Stimulated activated CD8-positive, alpha-beta memory T cell treated with anti-CD3 and anti-CD28 coated beads, Interleukin-15, amount 100 ng/mL, for 48 hours (primary cell): ENCODE results near the gene ZNF212.

Source experiments
- DNase-seq, 2 donors: peaks; one replicate each; pipeline ENCODE4 v3.0.0-alpha.2; 2020; ENCODE audit warnings: low read depth in 2 of 2

The ZNF212 gene

DNA sequence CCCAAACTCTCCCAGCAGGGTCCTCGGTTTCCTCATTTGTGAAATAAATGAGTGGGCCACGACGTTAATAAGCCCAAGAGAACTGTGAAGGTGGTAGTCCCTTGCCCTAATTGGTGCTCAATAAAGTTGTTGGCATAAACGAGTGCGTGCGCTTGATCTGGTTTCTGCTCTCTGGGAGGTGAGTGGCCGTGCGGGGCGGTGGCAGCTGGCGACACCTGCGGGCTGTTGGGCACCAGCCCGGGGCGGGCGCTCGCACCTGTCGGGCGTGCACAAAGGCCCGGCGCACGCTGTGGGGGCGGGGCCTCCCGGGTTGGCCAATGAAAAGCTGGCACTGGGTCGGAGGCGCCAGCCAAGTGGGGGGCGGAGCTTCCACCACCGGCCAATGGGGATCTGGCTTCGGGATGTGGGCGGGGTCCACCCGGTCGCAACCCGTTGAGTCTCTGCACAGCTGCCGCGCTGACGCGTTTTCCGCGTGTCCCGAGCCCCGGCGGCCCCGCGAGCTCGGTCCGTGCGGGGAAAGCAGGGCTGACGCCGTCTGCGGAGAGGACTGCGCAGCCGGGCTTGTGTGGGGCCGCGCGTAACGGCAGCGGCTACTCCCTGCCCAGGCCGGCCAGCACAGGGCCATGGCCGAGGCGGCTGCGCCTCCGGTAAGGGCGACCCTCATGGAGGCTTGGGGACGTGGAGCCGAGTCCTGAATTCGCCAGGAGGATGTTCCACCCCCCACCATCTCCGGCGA lies 45.6 kb downstream of the ZNF212 start:
- peak; percentile 95 to 96 for DNase-seq

DNA sequence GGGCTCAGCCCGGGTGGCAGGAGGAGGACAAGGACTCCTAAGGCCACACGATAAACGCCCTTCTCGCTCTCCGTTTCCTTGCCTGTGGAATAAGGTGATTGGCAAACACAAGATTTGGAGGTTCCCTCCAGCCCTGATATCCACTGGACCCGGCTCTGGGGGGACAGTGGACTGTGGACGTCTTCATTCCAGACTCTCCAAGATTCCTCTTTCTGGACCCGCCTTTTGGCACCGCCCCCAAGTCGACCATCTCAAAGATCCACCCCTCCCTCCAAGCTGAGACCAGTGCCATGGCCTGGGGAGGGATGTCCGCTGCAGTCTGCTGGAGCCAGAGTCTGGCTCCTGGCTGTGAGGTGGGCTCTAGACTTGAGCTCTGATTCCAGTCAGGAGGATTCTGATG lies 46.2 kb downstream of the ZNF212 start:
- no peak for DNase-seq

DNA sequence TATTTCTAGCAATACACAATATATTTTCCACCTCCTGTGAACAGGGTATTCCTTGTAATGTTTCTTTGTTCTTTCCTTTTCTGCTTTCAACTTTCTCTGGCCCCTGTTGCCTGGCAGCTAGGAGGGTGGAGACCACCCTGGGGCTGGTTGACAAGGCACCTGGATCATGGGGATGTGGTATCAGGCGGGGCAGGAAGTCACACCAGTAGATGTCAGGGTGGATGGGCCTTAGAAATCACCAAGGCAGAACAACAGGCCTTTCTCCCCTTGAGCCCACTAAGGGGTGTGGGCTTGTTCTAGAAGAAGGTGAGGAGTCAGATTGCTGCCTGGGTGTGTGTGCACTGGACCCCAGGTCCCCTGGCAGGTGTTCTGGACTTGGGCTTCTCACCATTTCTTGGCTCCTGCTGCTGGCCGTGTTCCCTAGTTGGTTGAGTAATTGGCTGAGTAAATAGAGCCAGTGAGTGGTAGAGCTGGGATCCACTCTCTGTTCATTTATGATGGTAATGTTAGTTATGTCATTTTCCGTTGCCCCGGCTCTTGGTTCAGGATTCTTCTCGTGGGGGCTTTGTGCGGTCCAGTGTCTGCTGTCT lies 47.5 kb downstream of the ZNF212 start:
- DNase-seq = no peak

DNA sequence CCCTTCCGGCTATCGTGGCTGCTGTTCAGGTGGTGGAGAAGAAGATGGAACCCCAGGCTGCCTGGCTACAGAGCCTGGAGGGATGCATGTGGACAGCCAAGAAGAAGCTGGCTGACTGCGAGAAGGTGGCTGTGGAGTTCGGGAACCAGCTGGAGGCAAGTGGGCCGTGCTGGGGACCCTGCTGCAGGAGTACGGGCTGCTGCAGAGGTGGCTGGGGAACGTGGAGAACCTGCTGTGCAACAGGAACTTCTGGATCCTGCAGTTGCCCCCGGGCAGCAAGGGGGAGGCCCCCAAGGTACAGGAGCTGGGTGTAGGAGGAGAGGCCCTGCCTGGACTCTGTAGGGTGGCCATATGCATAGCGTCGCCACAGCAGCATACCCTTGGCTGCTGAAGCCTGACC lies 48.2 kb downstream of the ZNF212 start:
- no peak for DNase-seq

DNA sequence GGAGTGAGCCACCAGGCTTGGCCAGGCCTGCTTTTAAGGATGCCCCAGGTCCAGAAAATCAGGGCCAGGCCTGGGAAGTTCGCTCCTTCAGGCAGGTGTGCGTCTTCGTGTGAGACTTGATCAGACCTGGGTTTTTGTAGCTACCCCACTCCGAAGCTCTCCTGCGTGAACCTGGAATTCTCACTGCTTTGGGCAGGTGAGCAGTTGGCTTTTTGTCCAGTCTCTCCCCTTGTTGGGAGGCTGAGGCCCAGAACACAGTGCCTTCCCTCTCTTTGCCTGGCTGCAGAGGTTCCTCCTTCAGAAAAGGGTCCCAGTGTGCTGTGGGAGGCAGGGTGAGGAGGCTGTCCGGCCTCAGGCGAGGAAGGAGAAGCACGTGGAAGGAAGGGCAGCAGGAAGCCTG lies 49.8 kb downstream of the ZNF212 start:
- DNase-seq = no peak

DNA sequence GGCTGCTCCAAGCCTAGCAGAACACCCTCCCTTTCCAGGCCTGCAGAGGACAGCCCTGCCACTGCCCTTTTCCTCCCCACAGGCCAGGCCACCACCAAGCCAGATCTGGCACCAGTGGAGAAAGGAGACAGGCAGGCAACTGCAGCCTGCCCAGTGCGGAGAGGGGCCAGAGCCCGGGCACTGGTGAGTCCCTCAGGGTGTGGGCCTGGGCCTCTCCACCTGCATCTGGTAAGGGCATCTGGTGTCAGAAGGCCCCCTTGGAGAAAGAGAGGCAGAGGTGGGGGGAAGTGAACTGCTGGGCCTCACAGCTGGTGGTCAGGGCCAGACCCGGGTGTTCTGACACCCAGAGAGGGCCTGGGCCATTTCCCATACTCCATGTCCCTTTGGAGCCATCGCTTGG lies 50.4 kb downstream of the ZNF212 start:
- DNase-seq = no peak

DNA sequence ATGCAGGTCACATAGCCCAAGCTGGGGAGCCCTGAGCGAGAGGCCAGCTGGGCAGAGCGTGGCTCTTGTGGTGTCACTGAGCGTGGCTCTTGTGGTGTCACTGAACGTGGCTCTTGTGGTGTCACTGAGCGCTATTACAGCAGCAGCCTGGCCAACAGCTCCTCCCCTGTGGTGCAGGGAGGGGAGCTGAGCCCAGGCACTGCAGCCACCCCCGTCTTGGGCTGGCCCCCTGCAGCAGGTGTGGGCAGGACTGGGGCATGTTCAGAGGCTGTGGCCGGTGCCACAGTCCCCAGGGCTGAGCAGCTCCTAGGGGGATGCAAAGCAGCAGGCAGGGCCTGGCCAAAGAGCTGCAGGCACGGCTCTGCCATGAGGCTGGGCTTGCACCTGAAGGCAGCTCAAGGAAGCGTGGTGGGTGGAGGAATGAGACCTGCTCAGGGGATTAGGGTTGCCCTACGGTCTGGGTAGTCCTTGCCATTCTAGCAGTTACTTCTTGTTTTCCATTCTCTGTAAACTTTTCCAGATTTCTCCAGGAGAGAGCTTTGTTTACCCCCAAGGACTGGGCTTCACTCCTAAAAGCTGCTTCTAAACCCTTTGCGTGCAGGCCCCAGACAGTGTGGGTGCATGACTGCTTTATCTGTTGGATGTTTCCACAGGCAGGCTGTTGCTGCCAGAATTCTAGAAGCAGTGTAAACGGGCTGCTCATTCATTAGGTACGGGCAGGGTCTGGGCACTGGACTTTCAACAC lies 51.8 kb downstream of the ZNF212 start:
- no peak for DNase-seq

DNA sequence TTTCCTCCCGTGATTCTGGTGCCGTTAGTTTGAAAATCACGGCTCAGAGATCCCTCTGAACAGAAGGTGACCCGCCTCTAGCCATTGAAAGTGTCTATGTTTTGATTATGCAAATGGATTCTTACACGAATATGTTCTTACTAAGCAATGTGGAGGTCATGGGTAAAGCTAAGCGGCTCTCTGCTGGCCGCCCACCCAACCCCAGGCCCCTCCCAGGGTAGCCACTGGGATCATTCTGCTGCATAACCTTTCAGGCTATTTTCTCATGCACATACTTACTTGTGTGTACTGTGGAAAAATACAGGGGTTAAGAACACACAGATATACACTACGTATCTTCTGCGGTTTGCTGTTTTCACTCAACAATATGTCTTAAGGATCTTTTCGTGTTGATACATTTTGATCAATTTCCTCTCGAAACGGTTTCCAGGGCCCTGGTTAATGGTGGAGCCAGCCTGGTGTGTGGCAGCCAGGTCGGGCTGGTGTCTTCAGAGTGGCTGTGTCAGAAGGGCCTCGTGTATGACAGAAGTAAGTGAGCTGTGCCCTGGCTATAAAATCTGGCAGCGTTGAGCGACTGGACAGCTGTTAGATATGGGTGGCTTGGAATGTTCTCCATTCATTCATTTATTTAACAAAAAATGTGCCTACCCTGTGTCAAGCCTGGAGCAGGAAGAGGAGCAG lies 52.5 kb downstream of the ZNF212 start:
- DNase-seq = no peak

DNA sequence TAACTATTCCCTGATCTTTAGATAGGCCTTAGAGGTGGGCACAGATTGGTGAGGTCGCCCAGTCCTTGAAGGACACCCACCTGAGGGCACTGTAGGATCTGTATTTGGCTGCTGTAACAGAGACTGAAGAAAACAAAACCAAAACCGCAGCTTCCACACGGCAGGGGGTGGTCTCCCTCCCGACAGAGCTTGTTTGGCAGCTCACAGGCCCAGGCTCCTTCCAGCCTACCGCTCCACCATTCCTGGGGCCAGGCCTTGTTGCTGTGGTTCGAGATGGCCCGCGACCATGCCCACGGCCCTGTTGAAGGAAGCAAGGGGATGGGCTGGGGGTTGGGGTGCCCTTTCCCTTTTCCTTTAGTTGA lies 53.0 kb downstream of the ZNF212 start:
- DNase-seq = no peak

DNA sequence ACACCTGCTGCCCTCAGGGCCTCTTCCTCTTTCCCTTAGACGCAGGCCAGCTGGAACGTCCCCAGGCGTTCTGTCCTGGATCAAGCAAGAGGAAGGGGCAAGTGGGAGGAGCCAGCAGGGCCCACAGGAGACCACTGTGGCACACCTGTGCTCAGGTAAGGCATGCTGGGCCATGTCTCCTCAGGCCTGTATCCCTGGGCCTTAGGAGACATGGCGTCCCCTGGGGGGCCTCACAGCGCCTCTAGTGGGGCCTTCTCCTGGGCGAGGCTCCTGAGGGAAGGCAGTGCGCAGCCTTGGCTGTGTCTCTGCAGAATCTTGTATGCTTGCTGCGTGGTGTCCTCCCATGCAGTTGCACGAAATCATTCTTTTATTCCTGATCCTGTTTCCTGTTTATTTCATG lies 53.9 kb downstream of the ZNF212 start:
- no peak for DNase-seq

DNA sequence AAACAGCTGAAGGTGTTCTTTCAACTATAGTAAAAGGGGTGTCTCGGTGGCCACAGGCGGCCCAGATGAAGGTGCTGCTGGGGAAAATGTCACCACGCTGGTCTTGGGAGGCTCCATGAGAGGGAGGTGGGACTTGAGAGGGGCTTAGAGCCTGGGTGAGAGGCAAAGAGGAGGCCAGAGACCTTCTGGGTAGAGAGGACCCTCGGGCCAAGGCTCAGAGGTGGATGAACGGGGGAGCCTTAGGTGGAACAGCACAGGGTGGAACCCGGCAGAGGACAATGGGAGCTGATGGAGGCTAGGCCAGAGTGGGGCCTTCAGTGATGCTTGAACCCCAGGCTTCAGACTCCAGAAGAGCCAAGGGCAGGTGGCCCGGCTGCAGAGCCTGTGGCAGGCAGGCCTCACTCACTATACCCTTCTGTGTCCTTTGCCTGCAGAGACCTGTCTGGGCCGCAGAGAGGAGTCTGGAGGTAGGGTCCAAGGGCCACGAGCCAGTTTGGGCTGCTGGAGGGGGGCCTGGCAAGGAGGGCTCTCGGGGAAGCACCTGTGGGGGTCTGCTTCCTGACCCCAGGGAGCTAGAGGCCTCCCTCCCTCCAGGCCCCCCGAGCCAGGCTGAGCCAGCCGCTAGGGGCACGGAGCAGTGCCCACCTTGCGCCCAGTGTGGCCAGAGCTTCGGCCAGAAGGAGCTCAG lies 54.6 kb downstream of the ZNF212 start:
- no peak for DNase-seq

DNA sequence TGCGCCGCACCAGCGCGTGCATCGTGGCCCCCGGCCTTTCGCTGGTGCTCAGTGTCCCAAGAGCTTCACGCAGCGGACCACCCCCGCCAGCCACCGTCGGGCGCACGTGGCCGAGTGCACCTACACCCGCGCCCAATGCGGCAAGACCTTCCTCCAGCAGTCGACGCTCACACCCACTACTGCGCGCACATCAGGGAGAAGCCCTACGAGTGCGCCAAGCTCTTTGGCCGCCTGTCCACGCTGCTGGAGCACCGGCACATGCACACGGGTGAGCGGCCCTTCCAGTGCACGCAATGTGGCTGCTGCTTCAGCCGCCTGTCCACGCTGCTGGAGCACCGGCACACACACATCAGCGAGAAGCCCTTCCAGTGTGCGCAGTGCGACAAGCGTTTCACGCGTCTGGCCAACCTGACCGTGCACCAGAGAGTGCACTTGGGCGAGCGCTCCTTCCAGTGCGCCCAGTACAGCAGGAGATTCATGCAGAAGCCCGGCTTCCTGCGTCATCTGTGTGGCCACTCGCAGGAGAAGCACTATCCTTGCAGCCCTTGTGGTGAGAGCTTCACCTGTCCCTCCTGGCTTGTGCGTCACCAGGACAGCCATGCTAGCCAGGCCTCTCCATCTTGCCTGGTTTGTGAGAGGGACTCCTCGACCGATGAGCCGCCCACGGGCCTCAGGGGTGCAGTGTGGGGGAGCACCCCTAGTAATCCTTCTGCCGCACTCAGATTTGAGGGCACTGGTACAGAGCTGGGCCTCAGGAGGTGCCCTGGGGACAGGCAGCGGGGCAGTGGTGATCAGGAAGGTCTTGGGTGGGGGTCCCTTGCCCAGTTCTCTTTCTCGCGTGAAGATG lies 55.4 kb downstream of the ZNF212 start:
- no peak for DNase-seq

DNA sequence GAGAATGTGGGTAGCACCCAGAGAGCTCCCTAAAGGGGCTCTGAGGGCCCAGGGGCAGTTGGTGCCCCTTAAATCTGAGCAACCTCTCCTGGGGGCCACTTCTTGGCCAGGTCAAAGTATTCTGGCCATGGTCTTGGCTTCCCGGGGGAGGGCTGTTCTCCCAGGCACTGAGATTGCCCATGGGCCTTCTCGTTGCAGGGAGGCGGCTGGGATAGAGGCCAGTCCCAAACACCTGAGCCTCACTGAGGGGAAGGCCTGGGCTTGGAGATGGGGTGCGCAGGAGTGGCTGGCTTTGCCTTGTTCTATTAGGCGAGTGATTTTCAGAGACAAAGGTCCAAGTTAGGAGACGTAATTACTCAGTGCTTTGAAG lies 56.0 kb downstream of the ZNF212 start:
- DNase-seq = no peak

DNA sequence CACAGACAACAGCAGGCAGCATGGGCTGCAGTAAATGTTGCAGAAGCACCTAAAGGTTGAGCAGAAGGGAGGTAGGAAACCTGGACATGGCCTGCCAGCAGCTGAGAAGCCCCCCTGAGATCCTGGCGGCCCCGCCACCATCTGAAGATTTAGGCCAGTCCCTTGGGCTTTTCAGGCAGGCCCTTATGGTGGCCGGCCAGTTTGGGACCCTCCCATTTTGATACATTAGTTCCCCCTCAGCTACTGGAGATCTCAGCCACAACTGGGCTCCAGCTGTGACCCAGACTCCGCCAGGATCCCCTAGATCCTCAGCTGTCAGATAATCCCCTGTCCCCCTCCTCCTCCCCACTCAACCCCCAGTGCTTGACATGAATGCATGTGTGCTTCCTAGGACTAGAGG lies 56.9 kb downstream of the ZNF212 start:
- DNase-seq = no peak

DNA sequence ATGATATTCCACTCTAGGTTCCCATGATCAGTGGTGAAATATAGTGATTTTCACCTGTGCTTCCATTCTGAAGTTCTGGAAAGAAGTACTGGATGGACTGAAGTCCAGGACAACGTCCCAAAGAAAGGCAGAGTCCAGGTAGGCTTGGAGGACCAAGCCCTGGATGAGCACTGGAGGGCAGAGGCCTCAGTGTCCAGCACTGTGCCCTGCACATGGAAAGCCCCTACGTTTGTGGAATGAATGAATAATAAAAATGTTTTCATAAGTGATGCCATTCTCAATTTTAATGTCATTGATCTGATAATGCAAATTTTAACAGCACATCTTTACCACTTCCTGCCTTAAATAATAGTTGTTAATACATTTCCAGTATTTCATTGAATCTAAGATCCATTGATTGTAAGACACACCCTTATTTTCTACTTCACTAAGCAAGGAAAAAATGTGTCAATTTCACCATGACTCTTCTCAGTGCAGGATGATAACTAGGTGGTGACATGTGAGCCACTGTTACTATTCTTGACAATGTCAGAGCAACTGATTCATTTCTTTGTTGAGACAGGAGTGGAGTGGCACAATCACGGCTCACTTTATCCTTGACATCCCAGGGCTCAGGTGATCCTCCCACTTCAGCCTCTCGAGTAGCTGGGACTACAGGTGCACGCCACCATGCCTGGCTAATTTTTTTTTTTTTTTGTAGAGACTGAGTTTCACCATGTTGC lies 57.7 kb downstream of the ZNF212 start:
- no peak for DNase-seq

DNA sequence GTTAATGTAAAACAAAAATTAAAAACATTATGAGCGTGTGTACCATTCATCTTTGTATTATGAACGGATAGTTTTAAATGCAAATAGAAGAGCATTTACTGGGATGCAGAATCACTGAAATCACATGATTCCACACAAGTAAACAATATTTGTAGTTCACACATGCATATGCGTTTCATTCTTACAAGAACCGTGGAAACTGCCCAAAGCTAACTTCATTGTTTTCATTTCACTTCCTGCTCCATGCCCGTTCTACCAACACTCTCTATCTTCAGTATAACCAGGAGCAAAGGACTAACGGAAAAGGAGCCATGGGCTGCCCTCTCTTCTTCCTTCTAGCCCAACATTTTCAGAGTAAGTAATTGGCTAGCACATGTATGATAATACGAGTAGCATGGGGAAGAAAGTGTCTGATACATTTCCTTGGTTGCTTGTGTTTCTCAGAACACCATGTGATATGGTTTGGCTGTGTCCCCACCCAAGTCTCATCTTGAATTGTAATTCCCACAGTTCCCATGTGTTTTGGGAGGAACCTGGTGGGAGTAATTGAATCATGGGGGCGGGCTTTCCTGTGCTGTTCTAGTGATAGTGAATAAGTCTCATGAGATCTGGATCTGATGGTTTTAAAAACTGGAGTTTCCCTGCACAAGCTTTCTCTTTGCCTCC lies 61.3 kb downstream of the ZNF212 start:
- DNase-seq = no peak

DNA sequence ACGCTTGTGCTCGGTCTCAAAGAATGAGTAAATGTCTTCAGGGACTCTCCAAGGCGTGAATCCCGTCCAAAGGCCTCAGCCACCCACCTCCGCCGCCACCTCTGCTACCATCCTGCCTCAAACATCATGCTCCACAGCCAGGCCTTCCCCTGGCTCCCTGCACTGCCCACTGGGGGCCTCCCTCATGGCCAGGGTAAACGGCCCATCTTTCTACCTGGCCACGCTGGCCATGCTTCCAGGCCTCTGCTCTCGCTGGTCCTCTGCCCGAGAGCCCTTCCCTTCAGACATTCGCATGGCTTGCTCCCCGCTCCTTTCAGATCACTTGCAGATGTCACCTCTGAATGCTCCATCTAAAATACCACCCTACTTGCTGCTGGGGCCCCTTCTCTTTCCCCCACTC lies 62.8 kb downstream of the ZNF212 start:
- DNase-seq = no peak

DNA sequence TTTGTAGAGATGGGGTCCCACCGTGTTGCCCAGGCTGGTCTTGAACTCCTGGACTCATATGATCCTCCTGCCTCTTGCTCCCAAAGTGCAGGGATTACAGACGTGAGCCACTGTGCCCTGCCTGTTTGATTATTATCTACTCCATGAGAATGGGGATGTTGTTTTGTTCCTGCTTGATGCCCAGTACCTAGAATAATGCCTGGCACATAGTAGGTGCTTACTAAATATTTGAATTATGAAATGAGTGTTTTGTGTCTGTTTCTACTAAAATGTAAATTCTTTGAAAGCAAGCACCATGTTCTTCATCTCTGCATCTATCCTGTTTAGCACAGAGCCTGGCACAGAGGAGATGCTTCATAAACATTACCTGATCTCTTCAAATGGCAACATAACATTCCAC lies 63.4 kb downstream of the ZNF212 start:
- no peak for DNase-seq

DNA sequence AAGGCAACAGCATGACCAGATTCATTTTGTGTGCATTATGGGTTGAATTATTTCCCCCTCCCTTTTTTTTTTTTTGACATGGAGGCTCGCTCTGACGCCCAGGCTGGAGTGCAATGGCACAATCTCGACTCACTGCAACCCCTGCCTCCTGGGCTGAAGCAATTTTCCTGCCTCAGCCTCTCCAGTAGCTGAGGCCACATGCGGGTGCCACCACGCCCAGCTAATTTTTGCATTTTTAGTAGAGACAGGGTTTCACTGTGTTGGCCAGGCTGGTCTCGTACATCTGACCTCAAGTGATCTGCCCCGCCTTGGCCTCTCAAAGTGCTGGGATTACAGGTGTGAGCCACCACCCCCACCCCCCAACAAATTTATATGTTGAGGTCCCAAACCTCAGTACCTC lies 64.6 kb downstream of the ZNF212 start:
- DNase-seq = no peak
